Measurements from ENCODE around the gene CAPN9. TPM values are rescaled to one million over a fixed set of nuclear protein-coding genes. Genes with fewer than 3 reads are reported as not detected.
A peak's percentile ranks its signal among the peaks of the same experiment; 100 is the strongest.

CAPN9 gene
- total and polyA plus RNA-seq, 2 donors (not counting 3 experiments of a cell fraction or from before 2014, with no cell fraction given): not detected

GRCh38 chr1:230821346-230821745 lies 74.2 kb downstream of the CAPN9 start:
- no peak for DNase-seq (ENCODE audit: low read depth, low spot score)
- no TSS peak for BruUV-seq (replicated peaks)
- FAIRE-seq: no peak
- TF ChIP-seq MYC (IDR thresholded peaks at IDR 0.05; ENCODE audit: low read depth, low read length): no peak
- H4K20me1 ChIP-seq (replicated peaks; ENCODE audit: control insufficient read depth, extremely low read depth, insufficient read depth, low read length): no peaks in the 10 kb centered on the region
- H3K27ac ChIP-seq (ENCODE audit: insufficient read depth, low read depth, low read length): no peak overlapping the region
- no peaks in the 10 kb centered on the region for H3K79me2 ChIP-seq (ENCODE audit: control insufficient read depth, insufficient read depth, low read length)
- H3K4me2 ChIP-seq (ENCODE audit: insufficient read depth, low read length): no peak overlapping the region
- dilution Hi-C loops (cut with MboI; ENCODE audit: extremely low pct_ligation_motif_present, low sequenced_read_pairs): no loop called here
- no peaks in the 10 kb centered on the region for H3K9me1 ChIP-seq (replicated peaks; ENCODE audit: control insufficient read depth, extremely low read depth, insufficient read depth, low read length)
- CTCF ChIA-PET: no interaction called here
- intact Hi-C loops (cut with micrococcal nuclease): no loop called here
- no peaks in the 10 kb centered on the region for H3K27me3 ChIP-seq (ENCODE audit: control insufficient read depth in 2 of 2, insufficient read depth in 2 of 2, low read length in 2 of 2)
- no peak overlapping the region for H3K9ac ChIP-seq (replicated peaks; ENCODE audit: extremely low read depth, insufficient read depth, low read length)
- H3K36me3 ChIP-seq (ENCODE audit: control insufficient read depth in 2 of 2, extremely low read depth in 1 of 2, insufficient read depth in 2 of 2, low read length in 2 of 2): no peaks in the 10 kb centered on the region
- H3K9me3 ChIP-seq (replicated peaks; ENCODE audit: control insufficient read depth, insufficient read depth, low read length): no peaks in the 10 kb centered on the region
- peaks cover 4% of the 10 kb centered on the region for H3K4me1 ChIP-seq (ENCODE audit: control insufficient read depth, extremely low read depth, insufficient read depth, low read length)
- POLR2A ChIA-PET: no interaction called here
- H2AFZ ChIP-seq (ENCODE audit: low read depth, low read length): no peak overlapping the region
- no peak overlapping the region for H3K4me3 ChIP-seq (replicated peaks in 1 of 3; ENCODE audit: insufficient read depth in 1 of 3, low read depth in 1 of 3, low read length in 3 of 3)

DNA sequence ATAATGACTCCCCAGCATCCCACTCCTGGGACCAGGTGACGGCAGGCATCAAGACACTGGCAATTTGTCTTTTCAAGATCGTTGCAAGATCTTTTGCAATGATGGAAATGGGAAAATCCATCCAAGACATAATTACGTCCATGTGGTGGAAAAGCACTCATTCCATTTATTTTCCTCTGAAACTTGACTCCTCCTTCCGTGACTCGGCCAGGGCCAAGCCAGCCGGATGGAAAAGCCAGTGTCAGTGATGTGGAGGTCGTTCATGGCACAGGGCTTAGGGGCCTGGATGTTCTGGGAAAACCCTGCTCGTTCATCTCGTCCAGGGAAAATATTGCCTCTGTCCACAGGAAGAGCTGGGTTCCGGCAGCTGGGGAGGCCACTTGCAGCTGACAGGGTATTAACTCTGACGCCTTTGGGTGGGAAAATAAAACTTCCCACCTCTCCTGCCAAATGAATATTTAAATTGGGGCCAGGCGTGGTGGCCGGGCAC lies 74.9 kb downstream of the CAPN9 start:
- POLR2A ChIA-PET: no interaction called here
- H3K79me2 ChIP-seq (ENCODE audit: control insufficient read depth, insufficient read depth, low read length): no peaks in the 10 kb centered on the region
- no peak overlapping the region for H3K4me2 ChIP-seq (ENCODE audit: insufficient read depth, low read length)
- no peak for TF ChIP-seq MAX (IDR thresholded peaks at IDR 0.05; ENCODE audit: insufficient read depth, insufficient read length)
- no peak for TF ChIP-seq CTCF (IDR thresholded peaks at IDR 0.05; ENCODE audit: extremely low read depth in 1 of 2, insufficient read depth in 1 of 2, low read depth in 1 of 2, low read length in 2 of 2)
- TF ChIP-seq JUN (IDR thresholded peaks at IDR 0.05; ENCODE audit: borderline replicate concordance, insufficient read depth, insufficient read length, low read depth): no peak
- TF ChIP-seq EZH2 (IDR thresholded peaks at IDR 0.05; ENCODE audit: borderline replicate concordance, low read depth, low read length, severe bottlenecking): no peak
- H3K9me1 ChIP-seq (replicated peaks; ENCODE audit: control insufficient read depth, extremely low read depth, insufficient read depth, low read length): no peaks in the 10 kb centered on the region
- DNase-seq (ENCODE audit: low read depth, low spot score) (peak; percentile 59), FAIRE-seq (no peak)
- intact Hi-C loops (cut with micrococcal nuclease): loop anchor here (1.0 kb wide), 1 partner anchor 27 kb away; no protein-coding TSS in a partner anchor
- H3K27me3 ChIP-seq (ENCODE audit: control insufficient read depth in 2 of 2, insufficient read depth in 2 of 2, low read length in 2 of 2): no peaks in the 10 kb centered on the region
- dilution Hi-C loops (cut with MboI; ENCODE audit: extremely low pct_ligation_motif_present, low sequenced_read_pairs): no loop called here
- no peak overlapping the region for H2AFZ ChIP-seq (ENCODE audit: low read depth, low read length)
- H4K20me1 ChIP-seq (replicated peaks; ENCODE audit: control insufficient read depth, extremely low read depth, insufficient read depth, low read length): no peaks in the 10 kb centered on the region
- no peaks in the 10 kb centered on the region for H3K36me3 ChIP-seq (ENCODE audit: control insufficient read depth in 2 of 2, extremely low read depth in 1 of 2, insufficient read depth in 2 of 2, low read length in 2 of 2)
- H3K9me3 ChIP-seq (replicated peaks; ENCODE audit: control insufficient read depth, insufficient read depth, low read length): no peaks in the 10 kb centered on the region
- no peak overlapping the region for H3K27ac ChIP-seq (ENCODE audit: insufficient read depth, low read depth, low read length)
- no peak overlapping the region for H3K4me3 ChIP-seq (replicated peaks in 1 of 3; ENCODE audit: insufficient read depth in 1 of 3, low read depth in 1 of 3, low read length in 3 of 3)
- no TSS peak for BruUV-seq (replicated peaks)
- peaks cover 4% of the 10 kb centered on the region for H3K4me1 ChIP-seq (ENCODE audit: control insufficient read depth, extremely low read depth, insufficient read depth, low read length)
- no peak overlapping the region for H3K9ac ChIP-seq (replicated peaks; ENCODE audit: extremely low read depth, insufficient read depth, low read length)
- CTCF ChIA-PET: no interaction called here
